ENCODE data around the gene ATG16L2. TPM values are rescaled to one million over a fixed set of nuclear protein-coding genes. Genes with fewer than 3 reads are reported as not detected.
"Not testable (repeated sequence)": the region's sequence is repeated elsewhere in the genome, so short reads cannot be mapped to it uniquely, and the experiment has no call there.

Gene ATG16L2
- total RNA-seq, 2 experiments from 2014 or later = 103 to 168 TPM

- Mint-ChIP-seq H3K9me3 (ENCODE audit: low read depth) (no peaks in the 10 kb centered on the region), H3K27ac (no peak overlapping the region), H3K4me1 (no peaks in the 10 kb centered on the region), H3K4me3 (no peak overlapping the region), H3K27me3 (no peaks in the 10 kb centered on the region), H3K36me3 (peaks cover 10% of the 10 kb centered on the region)
- CTCF ChIA-PET = no interaction called here
- ATAC-seq (no peak), DNase-seq (no peak)
Observed at GRCh38 chr11:72856551-72857345, 42.5 kb downstream of the ATG16L2 start.

- H3K27me3 Mint-ChIP-seq; H3K9me3 Mint-ChIP-seq (ENCODE audit: low read depth); DNase-seq; H3K4me3 Mint-ChIP-seq; H3K4me1 Mint-ChIP-seq; H3K36me3 Mint-ChIP-seq; ATAC-seq; H3K27ac Mint-ChIP-seq: not testable (repeated sequence)
- CTCF ChIA-PET = interaction anchor here (1.2 kb wide), 1 partner anchor 320 kb away, joined by 3 read pairs; no protein-coding TSS in a partner anchor
Observed at GRCh38 chr11:72858267-72858666, 44.1 kb downstream of the ATG16L2 start.

- Mint-ChIP-seq H3K36me3 (peaks cover 8% of the 10 kb centered on the region), H3K9me3 (ENCODE audit: low read depth) (no peaks in the 10 kb centered on the region), H3K27me3 (no peaks in the 10 kb centered on the region), H3K4me1 (no peaks in the 10 kb centered on the region), H3K27ac (no peak overlapping the region), H3K4me3 (no peak overlapping the region)
- ATAC-seq (no peak), DNase-seq (no peak)
- CTCF ChIA-PET = interaction anchor here (1.4 kb wide), 1 partner anchor 279 kb away, joined by 3 read pairs; no protein-coding TSS in a partner anchor
Observed at GRCh38 chr11:72859126-72859525, 44.9 kb downstream of the ATG16L2 start.

- Mint-ChIP-seq H3K4me3 (no peak overlapping the region), H3K9me3 (ENCODE audit: low read depth) (no peaks in the 10 kb centered on the region), H3K4me1 (no peaks in the 10 kb centered on the region), H3K36me3 (peaks cover 8% of the 10 kb centered on the region), H3K27me3 (no peaks in the 10 kb centered on the region), H3K27ac (no peak overlapping the region)
- CTCF ChIA-PET = interaction anchor here (1.4 kb wide), 1 partner anchor 278 kb away, joined by 3 read pairs; no protein-coding TSS in a partner anchor
- no peak for ATAC-seq
- DNase-seq = no peak
Observed at GRCh38 chr11:72860010-72860409, 45.8 kb downstream of the ATG16L2 start.

GRCh38 chr11:72860592-72860991 lies 46.4 kb downstream of the ATG16L2 start:
- ATAC-seq = no peak
- no peaks in the 10 kb centered on the region for H3K27me3 Mint-ChIP-seq
- H3K27ac Mint-ChIP-seq = no peak overlapping the region
- CTCF ChIA-PET = interaction anchor here (1.4 kb wide), 1 partner anchor 277 kb away, joined by 3 read pairs; no protein-coding TSS in a partner anchor
- H3K9me3 Mint-ChIP-seq (ENCODE audit: low read depth) = no peaks in the 10 kb centered on the region
- H3K4me3 Mint-ChIP-seq = no peak overlapping the region
- no peak for DNase-seq
- H3K4me1 Mint-ChIP-seq = no peaks in the 10 kb centered on the region
- H3K36me3 Mint-ChIP-seq = peaks cover 8% of the 10 kb centered on the region

- Mint-ChIP-seq H3K27me3 (no peaks in the 10 kb centered on the region), H3K36me3 (peaks cover 23% of the 10 kb centered on the region), H3K9me3 (ENCODE audit: low read depth) (no peaks in the 10 kb centered on the region), H3K4me3 (no peak overlapping the region), H3K27ac (no peak overlapping the region), H3K4me1 (no peaks in the 10 kb centered on the region)
- CTCF ChIA-PET = interaction anchor here (1.2 kb wide), 1 partner anchor 315 kb away, joined by 3 read pairs; no protein-coding TSS in a partner anchor
- DNase-seq (no peak), ATAC-seq (no peak)
Observed at GRCh38 chr11:72863091-72863490, 48.9 kb downstream of the ATG16L2 start.

GRCh38 chr11:72863916-72864315 lies 49.7 kb downstream of the ATG16L2 start:
- ATAC-seq (no peak), DNase-seq (no peak)
- no peaks in the 10 kb centered on the region for H3K27me3 Mint-ChIP-seq
- H3K36me3 Mint-ChIP-seq = peaks cover 22% of the 10 kb centered on the region
- H3K4me3 Mint-ChIP-seq = no peak overlapping the region
- CTCF ChIA-PET = no interaction called here
- H3K27ac Mint-ChIP-seq = no peak overlapping the region
- H3K9me3 Mint-ChIP-seq (ENCODE audit: low read depth) = no peaks in the 10 kb centered on the region
- no peaks in the 10 kb centered on the region for H3K4me1 Mint-ChIP-seq

GRCh38 chr11:72864702-72865655 lies 50.8 kb downstream of the ATG16L2 start:
- Mint-ChIP-seq H3K27me3 (no peaks in the 10 kb centered on the region), H3K4me3 (no peak overlapping the region), H3K27ac (no peak overlapping the region), H3K9me3 (ENCODE audit: low read depth) (no peaks in the 10 kb centered on the region), H3K4me1 (peaks cover 8% of the 10 kb centered on the region), H3K36me3 (peaks cover 23% of the 10 kb centered on the region)
- DNase-seq (no peak), ATAC-seq (no peak)
- CTCF ChIA-PET = interaction anchor here (1.0 to 1.2 kb wide), 3 partner anchors 14 to 313 kb away, joined by 3 to 7 read pairs (median 4); no protein-coding TSS in a partner anchor

- Mint-ChIP-seq H3K27me3 (no peaks in the 10 kb centered on the region), H3K36me3 (peaks cover 33% of the 10 kb centered on the region), H3K4me3 (no peak overlapping the region), H3K27ac (no peak overlapping the region), H3K4me1 (peaks cover 15% of the 10 kb centered on the region), H3K9me3 (ENCODE audit: low read depth) (no peaks in the 10 kb centered on the region)
- no peak for ATAC-seq
- CTCF ChIA-PET = no interaction called here
- no peak for DNase-seq
Observed at GRCh38 chr11:72867970-72868369, 53.8 kb downstream of the ATG16L2 start.

GRCh38 chr11:72869831-72870230 lies 55.6 kb downstream of the ATG16L2 start:
- no peak overlapping the region for H3K27ac Mint-ChIP-seq
- peaks cover 33% of the 10 kb centered on the region for H3K36me3 Mint-ChIP-seq
- CTCF ChIA-PET = no interaction called here
- no peak overlapping the region for H3K4me3 Mint-ChIP-seq
- no peak for DNase-seq
- H3K4me1 Mint-ChIP-seq = peaks cover 15% of the 10 kb centered on the region
- H3K27me3 Mint-ChIP-seq = no peaks in the 10 kb centered on the region
- no peaks in the 10 kb centered on the region for H3K9me3 Mint-ChIP-seq (ENCODE audit: low read depth)
- ATAC-seq = no peak

GRCh38 chr11:72871119-72871518 lies 56.9 kb downstream of the ATG16L2 start:
- no peak for ATAC-seq
- H3K9me3 Mint-ChIP-seq (ENCODE audit: low read depth) = no peaks in the 10 kb centered on the region
- H3K27ac Mint-ChIP-seq = peak overlapping the region; percentile 28
- peaks cover 34% of the 10 kb centered on the region for H3K36me3 Mint-ChIP-seq
- no peak for DNase-seq
- peaks cover 15% of the 10 kb centered on the region for H3K4me1 Mint-ChIP-seq
- CTCF ChIA-PET = no interaction called here
- H3K27me3 Mint-ChIP-seq = no peaks in the 10 kb centered on the region
- no peak overlapping the region for H3K4me3 Mint-ChIP-seq

- Mint-ChIP-seq H3K27ac (no peak overlapping the region), H3K27me3 (no peaks in the 10 kb centered on the region), H3K4me1 (peaks cover 15% of the 10 kb centered on the region), H3K4me3 (no peak overlapping the region), H3K9me3 (ENCODE audit: low read depth) (no peaks in the 10 kb centered on the region), H3K36me3 (peaks cover 31% of the 10 kb centered on the region)
- CTCF ChIA-PET = no interaction called here
- DNase-seq (no peak), ATAC-seq (no peak)
Observed at GRCh38 chr11:72872012-72872411, 57.8 kb downstream of the ATG16L2 start.

GRCh38 chr11:72875736-72876135 lies 61.5 kb downstream of the ATG16L2 start:
- Mint-ChIP-seq H3K4me3 (no peak overlapping the region), H3K27ac (no peak overlapping the region), H3K9me3 (ENCODE audit: low read depth) (no peaks in the 10 kb centered on the region), H3K4me1 (peaks cover 5% of the 10 kb centered on the region), H3K27me3 (no peaks in the 10 kb centered on the region), H3K36me3 (peaks cover 25% of the 10 kb centered on the region)
- DNase-seq (no peak), ATAC-seq (no peak)
- CTCF ChIA-PET = no interaction called here

All from activated CD8-positive, alpha-beta memory T cell treated with anti-CD3 and anti-CD28 coated beads, Interleukin-2, amount 10 ng/mL, durations not matched to agents 7 days and 5 days (primary cell).